Stimulated activated CD8-positive, alpha-beta memory T cell treated with anti-CD3 and anti-CD28 coated beads, Interleukin-7, amount 100 ng/mL, for 1 hour (primary cell): ENCODE data around the gene PIEZO1.
"Not testable (repeated sequence)": the region's sequence is repeated elsewhere in the genome, so short reads cannot be mapped to it uniquely, and the experiment has no call there.

Experiments
- DNase-seq, 2 donors: peaks; one replicate each; pipeline ENCODE4 v3.0.0-alpha.2; 2020; ENCODE audit warnings: low read depth in 2 of 2

The PIEZO1 gene

GRCh38 chr16:88781140-88782077, 3.6 kb downstream of the PIEZO1 start:
- DNase-seq: peak in 1 of 2 donors; percentile 41

GRCh38 chr16:88780142-88781062, 4.6 kb downstream of the PIEZO1 start:
- DNase-seq: no peak

- DNase-seq: no peak
Measured at GRCh38 chr16:88779406-88780141, 5.4 kb downstream of the PIEZO1 start.

GRCh38 chr16:88778541-88779065, 6.4 kb downstream of the PIEZO1 start:
- DNase-seq: no peak

GRCh38 chr16:88778271-88778525, 6.8 kb downstream of the PIEZO1 start:
- no peak for DNase-seq

- no peak for DNase-seq
Measured at GRCh38 chr16:88777471-88778270, 7.3 kb downstream of the PIEZO1 start.

GRCh38 chr16:88775825-88776224, 9.2 kb downstream of the PIEZO1 start:
- no peak for DNase-seq

GRCh38 chr16:88774544-88775393, 10.3 kb downstream of the PIEZO1 start:
- DNase-seq: no peak

GRCh38 chr16:88773812-88774291, 11.2 kb downstream of the PIEZO1 start:
- DNase-seq: no peak

- DNase-seq: no peak
Measured at GRCh38 chr16:88772871-88773811, 11.9 kb downstream of the PIEZO1 start.

- DNase-seq: not testable (repeated sequence)
Measured at GRCh38 chr16:88771781-88772180, 13.2 kb downstream of the PIEZO1 start.

GRCh38 chr16:88771294-88771772, 13.7 kb downstream of the PIEZO1 start:
- no peak for DNase-seq

- no peak for DNase-seq
Measured at GRCh38 chr16:88770461-88771293, 14.3 kb downstream of the PIEZO1 start.

GRCh38 chr16:88769617-88770460, 15.2 kb downstream of the PIEZO1 start:
- no peak for DNase-seq

- DNase-seq: no peak
Measured at GRCh38 chr16:88768071-88768783, 16.8 kb downstream of the PIEZO1 start.

- DNase-seq: no peak
Measured at GRCh38 chr16:88767546-88768070, 17.4 kb downstream of the PIEZO1 start.
